ENCODE measurements around the gene OR52B6.
"Not testable (repeated sequence)": the region's sequence is repeated elsewhere in the genome, so short reads cannot be mapped to it uniquely, and the experiment has no call there.

OR52B6 gene

GRCh38 chr11:5580577-5580976, at the start of gene OR52B6:
Gene OR52B6 (plus strand): TSS chr11:5580877. CDS start chr11:5580877, 0 bp downstream.
- DNase-seq = no peak

GRCh38 chr11:5531053-5531831, 49.4 kb upstream of the OR52B6 start:
- no peak for DNase-seq

- DNase-seq = no peak
Observed at GRCh38 chr11:5534046-5534445, 46.6 kb upstream of the OR52B6 start.

GRCh38 chr11:5536482-5536881, 44.2 kb upstream of the OR52B6 start:
- no peak for DNase-seq

GRCh38 chr11:5541427-5541826, 39.2 kb upstream of the OR52B6 start:
- no peak for DNase-seq

- peak; percentile 38 for DNase-seq
Observed at GRCh38 chr11:5546457-5546856, 34.2 kb upstream of the OR52B6 start.

GRCh38 chr11:5547982-5548381, 32.7 kb upstream of the OR52B6 start:
- DNase-seq = no peak

- DNase-seq = no peak
Observed at GRCh38 chr11:5548440-5548839, 32.2 kb upstream of the OR52B6 start, which contains the start of gene OR52H1. Gene OR52H1 (minus strand): TSS chr11:5548540. CDS start chr11:5545505, 3,035 bp downstream.

- DNase-seq = peak; percentile 77
Observed at GRCh38 chr11:5550440-5551095, 30.1 kb upstream of the OR52B6 start.

- no peak for DNase-seq
Observed at GRCh38 chr11:5553343-5553742, 27.3 kb upstream of the OR52B6 start.

- DNase-seq = no peak
Observed at GRCh38 chr11:5556596-5557188, 24.0 kb upstream of the OR52B6 start.

- no peak for DNase-seq
Observed at GRCh38 chr11:5557751-5558150, 22.9 kb upstream of the OR52B6 start.

GRCh38 chr11:5564259-5565019, 16.2 kb upstream of the OR52B6 start:
- DNase-seq = peak; percentile 60

- no peak for DNase-seq
Observed at GRCh38 chr11:5574654-5575053, 6.0 kb upstream of the OR52B6 start.

- no peak for DNase-seq
Observed at GRCh38 chr11:5575152-5575551, 5.5 kb upstream of the OR52B6 start.

GRCh38 chr11:5577101-5577500, 3.6 kb upstream of the OR52B6 start:
- no peak for DNase-seq

- DNase-seq = no peak
Observed at GRCh38 chr11:5581014-5581413, 337 bp downstream of the OR52B6 start.

- not testable (repeated sequence) for DNase-seq
Observed at GRCh38 chr11:5584458-5584857, 3.8 kb downstream of the OR52B6 start.

- DNase-seq = not testable (repeated sequence)
Observed at GRCh38 chr11:5589906-5590305, 9.2 kb downstream of the OR52B6 start.

GRCh38 chr11:5591613-5592012, 10.9 kb downstream of the OR52B6 start:
- no peak for DNase-seq

GRCh38 chr11:5592615-5593014, 11.9 kb downstream of the OR52B6 start:
- no peak for DNase-seq

- no peak for DNase-seq
Observed at GRCh38 chr11:5593146-5593545, 12.5 kb downstream of the OR52B6 start.

- DNase-seq = peak; percentile 71
Observed at GRCh38 chr11:5596607-5597201, 16.0 kb downstream of the OR52B6 start, which contains the start of gene TRIM6. Gene TRIM6 (plus strand): TSS chr11:5596637. CDS start chr11:5596898, 261 bp downstream.

Measured in NCI-H226 (cell line).